Keratinocyte (primary cell): ENCODE data around the gene ACP1.

ENCODE experiments used
- CTCF ChIP-seq, 3 experiments: IDR thresholded peaks in 1 of 3; conservative IDR thresholded peaks in 1 of 3; optimal IDR thresholded peaks in 1 of 3; 2 replicates in 2 of 3; 3 replicates in 1 of 3; pipeline versions ENCODE3 to v1.5.1; 2011; ENCODE audit warnings: low read length in 3 of 3, mild to moderate bottlenecking in 3 of 3, moderate library complexity in 2 of 3, control low read depth in 1 of 3, inconsistent platforms in 1 of 3; ENCODE audit not compliant: insufficient read depth in 2 of 3; ENCODE audit errors: extremely low read depth in 1 of 3
- EZH2 ChIP-seq: IDR thresholded peaks from one replicate; pipeline ENCODE4 v1.6.1; 2012; ENCODE audit warnings: inconsistent platforms, mild to moderate bottlenecking, low read length, moderate library complexity

- TF ChIP-seq CTCF (optimal IDR thresholded peaks at IDR 0.05 in 1 of 3, IDR thresholded peaks at IDR 0.05 in 1 of 3, conservative IDR thresholded peaks at IDR 0.05 in 1 of 3; ENCODE audit: extremely low read depth in 1 of 3, insufficient read depth in 2 of 3, low read length in 3 of 3) (no peak), EZH2 (no peak)
These were observed 5.8 kb upstream of the ACP1 start for GRCh38 chr2:258933-259332.
